GM23338 (cell line): ENCODE results near the gene CLDN3. TPM values are rescaled to one million over a fixed set of nuclear protein-coding genes. Genes with fewer than 3 reads are reported as not detected.
A peak's percentile ranks its signal among the peaks of the same experiment; 100 is the strongest.

Experiments
- ATAC-seq: fragments of 200-7000 bp; cut with Tn5 transposase; 3 replicates; pipeline ENCODE4 v1.9.1; 2020
- DNase-seq: peaks from one replicate; pipeline ENCODE4 v3.0.0-alpha.2; 2015; ENCODE audit warnings: low spot score
- H2AFZ ChIP-seq: fragments of 200-600 bp; sonication (generic); 2 replicates; pipeline ENCODE4 v1.8.0; 2016; ENCODE audit warnings: antibody characterized with exemption, mild to moderate bottlenecking, moderate library complexity
- H3F3A ChIP-seq: fragments of 200-600 bp; sonication (generic); replicated peaks from 2 replicates; pipeline ENCODE4 v1.8.0; 2017; ENCODE audit warnings: antibody characterized with exemption, mixed run types, low read depth
- H3K27ac ChIP-seq: fragments of 200-600 bp; sonication (generic); 2 replicates; pipeline ENCODE4 v1.6.1; 2016; ENCODE audit warnings: low read depth
- H3K27me3 ChIP-seq: fragments of 200-600 bp; sonication (generic); 2 replicates; pipeline ENCODE4 v1.8.0; 2016; ENCODE audit warnings: mild to moderate bottlenecking, mixed run types, moderate library complexity; ENCODE audit not compliant: insufficient read depth
- H3K36me3 ChIP-seq: fragments of 200-600 bp; sonication (generic); 2 replicates; pipeline ENCODE4 v1.8.0; 2016; ENCODE audit warnings: mild to moderate bottlenecking; ENCODE audit not compliant: insufficient read depth
- H3K4me1 ChIP-seq: fragments of 200-600 bp; sonication (generic); 2 replicates; pipeline ENCODE4 v1.8.0; 2016; ENCODE audit warnings: mild to moderate bottlenecking, moderate library complexity; ENCODE audit not compliant: insufficient read depth
- H3K4me2 ChIP-seq: fragments of 200-600 bp; sonication (generic); 2 replicates; pipeline ENCODE4 v1.7.1; 2017; ENCODE audit warnings: mixed run types
- H3K4me3 ChIP-seq: fragments of 200-600 bp; sonication (generic); 2 replicates; pipeline ENCODE4 v1.6.1; 2016; ENCODE audit warnings: mixed run types
- H3K79me2 ChIP-seq: fragments of 200-600 bp; sonication (generic); replicated peaks from 2 replicates; pipeline ENCODE4 v1.8.0; 2017; ENCODE audit warnings: mild to moderate bottlenecking; ENCODE audit not compliant: insufficient read depth
- H3K9me2 ChIP-seq: fragments of 200-600 bp; sonication (generic); 2 replicates; pipeline ENCODE4 v1.8.0; 2017; ENCODE audit not compliant: insufficient read depth
- H4K20me1 ChIP-seq: fragments of 200-600 bp; sonication (generic); replicated peaks from 2 replicates; pipeline ENCODE4 v1.8.0; 2017; ENCODE audit warnings: mild to moderate bottlenecking; ENCODE audit not compliant: insufficient read depth
- H3K27ac Mint-ChIP-seq: 2 replicates; pipeline ENCODE4 v1.8.0; 2020; ENCODE audit warnings: inconsistent platforms, mild to moderate bottlenecking, moderate library complexity, mixed read lengths
- H3K27me3 Mint-ChIP-seq: 3 replicates; pipeline ENCODE4 v1.8.0; 2022; ENCODE audit warnings: low read depth, mild to moderate bottlenecking, moderate library complexity, mixed read lengths, inconsistent platforms; ENCODE audit not compliant: insufficient read depth, poor library complexity
- H3K36me3 Mint-ChIP-seq: 3 replicates; pipeline ENCODE4 v1.8.0; 2021; ENCODE audit warnings: low read depth, mild to moderate bottlenecking, inconsistent platforms, moderate library complexity, mixed read lengths
- H3K4me1 Mint-ChIP-seq: 3 replicates; pipeline ENCODE4 v1.8.0; 2020; ENCODE audit warnings: mild to moderate bottlenecking, inconsistent platforms, mixed read lengths
- H3K4me3 Mint-ChIP-seq: 3 replicates; pipeline ENCODE4 v1.8.0; 2021; ENCODE audit warnings: moderate library complexity, mild to moderate bottlenecking, inconsistent platforms, mixed read lengths
- H3K9me3 Mint-ChIP-seq: 3 replicates; pipeline ENCODE4 v1.8.0; 2020; ENCODE audit warnings: moderate library complexity, mild to moderate bottlenecking, inconsistent platforms, mixed read lengths
- EZH2 ChIP-seq: fragments of 200-600 bp; sonication (generic); IDR thresholded peaks from one replicate; pipeline ENCODE4 v1.8.0; 2017; ENCODE audit warnings: antibody characterized with exemption, mild to moderate bottlenecking, low read depth; ENCODE audit not compliant: unreplicated experiment
- JUNB ChIP-seq: IDR thresholded peaks from one replicate; pipeline ENCODE4 v1.6.1; 2016; ENCODE audit warnings: antibody characterized with exemption; ENCODE audit not compliant: unreplicated experiment
- NANOG ChIP-seq: IDR thresholded peaks from 2 replicates; pipeline ENCODE4 v1.6.1; 2016; ENCODE audit warnings: antibody characterized with exemption, borderline replicate concordance
- POLR2AphosphoS5 ChIP-seq: IDR thresholded peaks from 2 replicates; pipeline ENCODE4 v1.6.1; 2016; ENCODE audit warnings: antibody characterized with exemption, low read depth
- STAT1 ChIP-seq: IDR thresholded peaks from one replicate; pipeline ENCODE4 v1.6.1; 2016; ENCODE audit warnings: antibody characterized with exemption; ENCODE audit not compliant: unreplicated experiment
- ZNF114 ChIP-seq: fragments of 250-450 bp; sonication (Bioruptor Pico); IDR thresholded peaks from 2 replicates; pipeline ENCODE4 v1.5.0; 2020; ENCODE audit warnings: mild to moderate bottlenecking, moderate library complexity
- polyA plus RNA-seq: library from polyadenylated mRNA; unstranded; fragments of >200 nt; fragmentation: Nextera tagmentation; extraction: Ambion mirVana; gene quantifications from 2 replicates; pipeline ENCODE4 v1.2.1, GENCODE V29; 2016
- total RNA-seq: library from RNA; depleted of rRNA; stranded (reverse); fragments of >200 nt; shearing (Covaris generic); gene quantifications from 2 replicates; pipeline ENCODE4 v1.2.3, GENCODE V29; 2014
- TF ChIP-seq, protein P1 (sequence below): IDR thresholded peaks from 2 replicates; pipeline ENCODE4 v1.6.1; 2016; ENCODE audit warnings: antibody characterized with exemption
- TF ChIP-seq, protein P2 (sequence below), 2 experiments: fragments of 200-600 bp in 1 of 2; sonication (generic) in 1 of 2; conservative IDR thresholded peaks; 2 replicates each; pipeline versions ENCODE4 v1.5.1 to v1.6.1; 2016 to 2017; ENCODE audit warnings: antibody characterized with exemption in 2 of 2, low read depth in 2 of 2, mild to moderate bottlenecking in 2 of 2, moderate library complexity in 1 of 2
- TF ChIP-seq, protein P3 (sequence below): fragments of 250-450 bp; sonication (Bioruptor Pico); IDR thresholded peaks from 2 replicates; pipeline ENCODE4 v1.5.0; 2020; ENCODE audit warnings: mild to moderate bottlenecking, moderate library complexity

CLDN3 gene
- total and polyA plus RNA-seq, 2 experiments from 2014 or later: 20.1 to 27.7 TPM

DNA sequence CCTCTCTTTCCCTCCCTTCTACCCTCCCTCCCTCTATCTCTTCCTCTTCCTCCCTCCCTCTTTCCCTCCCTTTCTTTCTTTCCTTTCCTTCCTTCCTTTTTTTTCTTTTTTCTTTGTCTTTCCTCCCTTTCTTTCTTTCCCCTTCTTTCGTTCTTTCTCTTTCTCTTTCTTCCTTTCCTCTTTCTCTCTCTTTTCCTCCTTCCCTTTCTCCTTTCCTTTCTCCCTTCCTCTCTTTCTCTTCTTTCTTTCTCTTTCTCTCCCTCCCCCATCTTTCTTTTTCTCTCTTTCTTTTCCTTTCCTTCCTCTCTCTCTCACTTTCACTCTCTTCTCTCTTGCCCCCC lies 7.4 kb downstream of the CLDN3 start (continued):
- TF ChIP-seq, protein P1, sequence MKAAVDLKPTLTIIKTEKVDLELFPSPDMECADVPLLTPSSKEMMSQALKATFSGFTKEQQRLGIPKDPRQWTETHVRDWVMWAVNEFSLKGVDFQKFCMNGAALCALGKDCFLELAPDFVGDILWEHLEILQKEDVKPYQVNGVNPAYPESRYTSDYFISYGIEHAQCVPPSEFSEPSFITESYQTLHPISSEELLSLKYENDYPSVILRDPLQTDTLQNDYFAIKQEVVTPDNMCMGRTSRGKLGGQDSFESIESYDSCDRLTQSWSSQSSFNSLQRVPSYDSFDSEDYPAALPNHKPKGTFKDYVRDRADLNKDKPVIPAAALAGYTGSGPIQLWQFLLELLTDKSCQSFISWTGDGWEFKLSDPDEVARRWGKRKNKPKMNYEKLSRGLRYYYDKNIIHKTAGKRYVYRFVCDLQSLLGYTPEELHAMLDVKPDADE: no peak
- TF ChIP-seq JUNB: no peak
- no peak for TF ChIP-seq ZNF114 (CRISPR knock-in tag)
- TF ChIP-seq NANOG: no peak
- no peak for TF ChIP-seq STAT1

DNA sequence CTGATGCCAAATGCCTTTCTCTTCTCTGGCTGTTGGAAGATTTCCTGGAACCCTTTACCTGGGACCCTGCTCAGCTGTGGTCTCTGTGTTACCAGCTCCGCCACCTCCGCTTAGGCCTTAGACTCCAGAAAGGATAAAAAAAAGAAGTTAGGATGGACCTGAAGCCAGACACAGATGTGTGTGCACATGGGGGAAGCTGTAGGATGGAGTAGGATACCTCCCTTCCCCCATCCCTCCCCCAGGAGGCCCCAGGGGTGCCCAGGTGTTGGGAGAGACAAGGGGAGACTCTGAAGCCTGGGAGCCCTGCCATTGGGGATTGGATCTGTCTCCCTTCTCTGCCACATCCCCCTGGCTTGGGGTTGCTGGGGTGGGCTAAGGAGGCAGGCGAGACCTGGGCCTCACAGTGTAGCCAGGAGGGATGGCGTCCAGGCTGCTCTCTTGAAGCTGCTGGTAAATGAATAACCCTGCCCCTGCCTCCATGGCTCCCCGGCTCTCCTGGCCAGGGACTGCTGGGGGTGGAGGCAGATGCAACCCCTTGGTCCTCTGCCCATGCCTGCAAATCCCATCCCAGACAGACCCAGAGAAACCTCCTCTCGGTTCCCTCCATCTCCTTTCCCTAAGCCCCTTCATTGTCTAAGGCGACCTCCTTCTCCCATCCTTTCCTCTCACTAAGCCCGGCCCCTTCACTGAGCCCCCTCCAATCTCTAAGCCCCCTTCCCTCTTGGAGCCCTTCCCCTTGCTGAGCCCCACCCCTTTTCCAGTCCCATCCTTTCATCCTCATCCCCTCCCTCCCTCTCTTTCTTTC lies 8.0 kb downstream of the CLDN3 start:
- peaks cover 5% of the 10 kb centered on the region for H3K27me3 Mint-ChIP-seq
- TF ChIP-seq, protein P2, sequence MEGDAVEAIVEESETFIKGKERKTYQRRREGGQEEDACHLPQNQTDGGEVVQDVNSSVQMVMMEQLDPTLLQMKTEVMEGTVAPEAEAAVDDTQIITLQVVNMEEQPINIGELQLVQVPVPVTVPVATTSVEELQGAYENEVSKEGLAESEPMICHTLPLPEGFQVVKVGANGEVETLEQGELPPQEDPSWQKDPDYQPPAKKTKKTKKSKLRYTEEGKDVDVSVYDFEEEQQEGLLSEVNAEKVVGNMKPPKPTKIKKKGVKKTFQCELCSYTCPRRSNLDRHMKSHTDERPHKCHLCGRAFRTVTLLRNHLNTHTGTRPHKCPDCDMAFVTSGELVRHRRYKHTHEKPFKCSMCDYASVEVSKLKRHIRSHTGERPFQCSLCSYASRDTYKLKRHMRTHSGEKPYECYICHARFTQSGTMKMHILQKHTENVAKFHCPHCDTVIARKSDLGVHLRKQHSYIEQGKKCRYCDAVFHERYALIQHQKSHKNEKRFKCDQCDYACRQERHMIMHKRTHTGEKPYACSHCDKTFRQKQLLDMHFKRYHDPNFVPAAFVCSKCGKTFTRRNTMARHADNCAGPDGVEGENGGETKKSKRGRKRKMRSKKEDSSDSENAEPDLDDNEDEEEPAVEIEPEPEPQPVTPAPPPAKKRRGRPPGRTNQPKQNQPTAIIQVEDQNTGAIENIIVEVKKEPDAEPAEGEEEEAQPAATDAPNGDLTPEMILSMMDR (conservative IDR thresholded peaks at IDR 0.05; ENCODE audit: low read depth in 2 of 2): no peak
- TF ChIP-seq EZH2 (no peak), POLR2AphosphoS5 (peak; percentile 15; the same call in 1 of the 2 replicates)
- H3K9me2 ChIP-seq: no peaks in the 10 kb centered on the region
- no peaks in the 10 kb centered on the region for H3K36me3 Mint-ChIP-seq
- H3K4me1 ChIP-seq: peaks cover 9% of the 10 kb centered on the region
- 0 out of 2 replicates have a peak overlapping the region, but pooled peaks have one; percentile 14 for H2AFZ ChIP-seq
- H3K9me3 Mint-ChIP-seq: no peaks in the 10 kb centered on the region
- no peaks in the 10 kb centered on the region for H4K20me1 ChIP-seq
- H3F3A ChIP-seq: no peaks in the 10 kb centered on the region
- H3K27ac Mint-ChIP-seq: no peak overlapping the region
- no peak overlapping the region for H3K4me3 Mint-ChIP-seq
- H3K4me3 ChIP-seq: no peak overlapping the region
- H3K4me1 Mint-ChIP-seq: peaks cover 11% of the 10 kb centered on the region
- no peaks in the 10 kb centered on the region for H3K36me3 ChIP-seq
- no peaks in the 10 kb centered on the region for H3K79me2 ChIP-seq
- no peaks in the 10 kb centered on the region for H3K27me3 ChIP-seq
- peak; percentile 94 for ATAC-seq
- H3K27ac ChIP-seq: 0 out of 2 replicates have a peak overlapping the region, but pooled peaks have one; percentile 45
- peak overlapping the region; percentile 43; the same call in 1 of the 2 replicates for H3K4me2 ChIP-seq
- DNase-seq: peak; percentile 78

DNA sequence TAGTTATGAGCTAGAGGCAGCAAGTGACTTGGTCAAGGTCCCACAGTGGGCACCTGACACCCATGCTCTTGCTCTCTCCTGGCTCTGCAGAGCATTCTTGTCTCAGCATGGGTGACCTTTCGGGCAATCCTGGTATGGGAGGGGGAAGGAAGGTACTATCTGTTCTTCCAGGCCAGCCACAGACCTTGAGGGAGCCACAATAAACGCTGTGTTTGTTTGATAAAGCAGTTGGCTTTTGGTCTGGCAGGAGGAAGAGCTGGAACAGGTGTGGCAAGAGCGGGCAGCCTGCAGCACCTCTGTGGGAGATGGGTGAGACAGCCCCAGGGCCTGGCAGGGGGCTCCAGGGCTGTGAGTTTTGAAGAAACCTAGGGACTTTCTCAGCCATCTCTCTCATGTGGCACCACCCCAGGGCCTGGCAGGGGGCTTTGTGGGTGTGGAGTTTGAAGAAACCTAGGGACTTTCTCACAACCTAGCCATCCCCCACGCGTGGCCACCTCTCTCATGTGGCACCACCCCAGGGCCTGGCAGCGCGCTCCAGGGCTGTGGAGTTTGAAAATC lies 11.4 kb downstream of the CLDN3 start:
- no peak; the same call in 2 of the 3 replicates for ATAC-seq
- no peaks in the 10 kb centered on the region for H3F3A ChIP-seq
- no peak overlapping the region for H3K4me3 ChIP-seq
- no peak overlapping the region for H2AFZ ChIP-seq
- H3K4me2 ChIP-seq: no peak overlapping the region
- Mint-ChIP-seq H3K27ac (no peak overlapping the region), H3K9me3 (no peaks in the 10 kb centered on the region), H3K36me3 (no peaks in the 10 kb centered on the region), H3K27me3 (peaks cover 5% of the 10 kb centered on the region), H3K4me1 (peaks cover 11% of the 10 kb centered on the region), H3K4me3 (no peak overlapping the region)
- peaks cover 9% of the 10 kb centered on the region for H3K4me1 ChIP-seq
- no peak for TF ChIP-seq NANOG
- TF ChIP-seq, protein P3, sequence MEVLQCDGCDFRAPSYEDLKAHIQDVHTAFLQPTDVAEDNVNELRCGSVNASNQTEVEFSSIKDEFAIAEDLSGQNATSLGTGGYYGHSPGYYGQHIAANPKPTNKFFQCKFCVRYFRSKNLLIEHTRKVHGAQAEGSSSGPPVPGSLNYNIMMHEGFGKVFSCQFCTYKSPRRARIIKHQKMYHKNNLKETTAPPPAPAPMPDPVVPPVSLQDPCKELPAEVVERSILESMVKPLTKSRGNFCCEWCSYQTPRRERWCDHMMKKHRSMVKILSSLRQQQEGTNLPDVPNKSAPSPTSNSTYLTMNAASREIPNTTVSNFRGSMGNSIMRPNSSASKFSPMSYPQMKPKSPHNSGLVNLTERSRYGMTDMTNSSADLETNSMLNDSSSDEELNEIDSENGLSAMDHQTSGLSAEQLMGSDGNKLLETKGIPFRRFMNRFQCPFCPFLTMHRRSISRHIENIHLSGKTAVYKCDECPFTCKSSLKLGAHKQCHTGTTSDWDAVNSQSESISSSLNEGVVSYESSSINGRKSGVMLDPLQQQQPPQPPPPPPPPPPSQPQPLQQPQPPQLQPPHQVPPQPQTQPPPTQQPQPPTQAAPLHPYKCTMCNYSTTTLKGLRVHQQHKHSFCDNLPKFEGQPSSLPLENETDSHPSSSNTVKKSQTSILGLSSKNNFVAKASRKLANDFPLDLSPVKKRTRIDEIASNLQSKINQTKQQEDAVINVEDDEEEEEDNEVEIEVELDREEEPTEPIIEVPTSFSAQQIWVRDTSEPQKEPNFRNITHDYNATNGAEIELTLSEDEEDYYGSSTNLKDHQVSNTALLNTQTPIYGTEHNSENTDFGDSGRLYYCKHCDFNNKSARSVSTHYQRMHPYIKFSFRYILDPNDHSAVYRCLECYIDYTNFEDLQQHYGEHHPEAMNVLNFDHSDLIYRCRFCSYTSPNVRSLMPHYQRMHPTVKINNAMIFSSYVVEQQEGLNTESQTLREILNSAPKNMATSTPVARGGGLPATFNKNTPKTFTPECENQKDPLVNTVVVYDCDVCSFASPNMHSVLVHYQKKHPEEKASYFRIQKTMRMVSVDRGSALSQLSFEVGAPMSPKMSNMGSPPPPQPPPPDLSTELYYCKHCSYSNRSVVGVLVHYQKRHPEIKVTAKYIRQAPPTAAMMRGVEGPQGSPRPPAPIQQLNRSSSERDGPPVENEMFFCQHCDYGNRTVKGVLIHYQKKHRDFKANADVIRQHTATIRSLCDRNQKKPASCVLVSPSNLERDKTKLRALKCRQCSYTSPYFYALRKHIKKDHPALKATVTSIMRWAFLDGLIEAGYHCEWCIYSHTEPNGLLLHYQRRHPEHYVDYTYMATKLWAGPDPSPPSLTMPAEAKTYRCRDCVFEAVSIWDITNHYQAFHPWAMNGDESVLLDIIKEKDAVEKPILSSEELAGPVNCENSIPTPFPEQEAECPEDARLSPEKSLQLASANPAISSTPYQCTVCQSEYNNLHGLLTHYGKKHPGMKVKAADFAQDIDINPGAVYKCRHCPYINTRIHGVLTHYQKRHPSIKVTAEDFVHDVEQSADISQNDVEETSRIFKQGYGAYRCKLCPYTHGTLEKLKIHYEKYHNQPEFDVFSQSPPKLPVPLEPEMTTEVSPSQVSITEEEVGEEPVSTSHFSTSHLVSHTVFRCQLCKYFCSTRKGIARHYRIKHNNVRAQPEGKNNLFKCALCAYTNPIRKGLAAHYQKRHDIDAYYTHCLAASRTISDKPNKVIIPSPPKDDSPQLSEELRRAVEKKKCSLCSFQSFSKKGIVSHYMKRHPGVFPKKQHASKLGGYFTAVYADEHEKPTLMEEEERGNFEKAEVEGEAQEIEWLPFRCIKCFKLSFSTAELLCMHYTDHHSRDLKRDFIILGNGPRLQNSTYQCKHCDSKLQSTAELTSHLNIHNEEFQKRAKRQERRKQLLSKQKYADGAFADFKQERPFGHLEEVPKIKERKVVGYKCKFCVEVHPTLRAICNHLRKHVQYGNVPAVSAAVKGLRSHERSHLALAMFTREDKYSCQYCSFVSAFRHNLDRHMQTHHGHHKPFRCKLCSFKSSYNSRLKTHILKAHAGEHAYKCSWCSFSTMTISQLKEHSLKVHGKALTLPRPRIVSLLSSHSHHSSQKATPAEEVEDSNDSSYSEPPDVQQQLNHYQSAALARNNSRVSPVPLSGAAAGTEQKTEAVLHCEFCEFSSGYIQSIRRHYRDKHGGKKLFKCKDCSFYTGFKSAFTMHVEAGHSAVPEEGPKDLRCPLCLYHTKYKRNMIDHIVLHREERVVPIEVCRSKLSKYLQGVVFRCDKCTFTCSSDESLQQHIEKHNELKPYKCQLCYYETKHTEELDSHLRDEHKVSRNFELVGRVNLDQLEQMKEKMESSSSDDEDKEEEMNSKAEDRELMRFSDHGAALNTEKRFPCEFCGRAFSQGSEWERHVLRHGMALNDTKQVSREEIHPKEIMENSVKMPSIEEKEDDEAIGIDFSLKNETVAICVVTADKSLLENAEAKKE: no peak
- H3K27me3 ChIP-seq: no peaks in the 10 kb centered on the region
- no peaks in the 10 kb centered on the region for H3K79me2 ChIP-seq
- H3K27ac ChIP-seq: no peak overlapping the region
- no peaks in the 10 kb centered on the region for H3K36me3 ChIP-seq
- H3K9me2 ChIP-seq: 0 out of 2 replicates have a peak, but pooled peaks cover 3% of the 10 kb centered on the region
- no peaks in the 10 kb centered on the region for H4K20me1 ChIP-seq
- DNase-seq: no peak
